Keratinocyte (primary cell): ENCODE results near the gene RASD1. TPM values are rescaled to one million over a fixed set of nuclear protein-coding genes. Genes with fewer than 3 reads are reported as not detected.

Experiments used
- DNase-seq: peaks from one replicate; pipeline ENCODE4 v3.0.0-alpha.2; 2011; ENCODE audit warnings: low read depth, missing footprints, low spot score
- FAIRE-seq: peaks from 2 replicates; lab custom pipeline; 2011; peaks lifted over from hg19 to GRCh38; lab: Jason Lieb, UNC
- H2AFZ ChIP-seq: 2 replicates; pipeline ENCODE4 v1.6.0; 2012; ENCODE audit warnings: low read length, control low read depth, inconsistent platforms; ENCODE audit not compliant: control insufficient read depth
- H3K27ac ChIP-seq: 2 replicates; pipeline ENCODE4 v1.5.1; 2011; ENCODE audit warnings: low read length; ENCODE audit not compliant: control insufficient read depth, insufficient read depth
- H3K27me3 ChIP-seq: 3 replicates; pipeline ENCODE4 v1.6.0; 2011; ENCODE audit warnings: low read length; ENCODE audit not compliant: control insufficient read depth, insufficient read depth; ENCODE audit errors: extremely low read depth
- H3K36me3 ChIP-seq, 2 experiments: 2 replicates in 1 of 2; 3 replicates in 1 of 2; pipeline ENCODE4 v1.5.1; 2011; ENCODE audit warnings: low read length in 2 of 2, mild to moderate bottlenecking in 1 of 2; ENCODE audit not compliant: control insufficient read depth in 2 of 2, insufficient read depth in 2 of 2; ENCODE audit errors: extremely low read depth in 1 of 2
- H3K4me1 ChIP-seq: 3 replicates; pipeline ENCODE4 v1.5.1; 2011; ENCODE audit warnings: low read length; ENCODE audit not compliant: control insufficient read depth, insufficient read depth; ENCODE audit errors: extremely low read depth
- H3K4me2 ChIP-seq: 3 replicates; pipeline ENCODE4 v1.6.0; 2011; ENCODE audit warnings: low read depth, low read length; ENCODE audit not compliant: control insufficient read depth, insufficient read depth; ENCODE audit errors: extremely low read depth
- H3K4me3 ChIP-seq, 3 experiments: fragments of 200-600 bp in 1 of 3; sonication (generic) in 1 of 3; 2 replicates in 2 of 3; 3 replicates in 1 of 3; pipeline ENCODE4 v1.5.1; 2011 to 2016; ENCODE audit warnings: low read length in 3 of 3, mild to moderate bottlenecking in 3 of 3, control low read depth in 2 of 3, inconsistent platforms in 1 of 3, low read depth in 1 of 3, mixed read lengths in 1 of 3, mixed run types in 1 of 3, moderate library complexity in 1 of 3; ENCODE audit not compliant: control insufficient read depth in 2 of 3, insufficient read depth in 2 of 3; ENCODE audit errors: extremely low read depth in 1 of 3
- H3K79me2 ChIP-seq: 2 replicates; pipeline ENCODE4 v1.6.0; 2012; ENCODE audit warnings: low read length; ENCODE audit not compliant: control insufficient read depth, insufficient read depth
- H3K9ac ChIP-seq: 3 replicates; pipeline ENCODE4 v1.6.0; 2011; ENCODE audit warnings: low read length; ENCODE audit not compliant: control insufficient read depth, insufficient read depth; ENCODE audit errors: extremely low read depth
- H3K9me1 ChIP-seq: 3 replicates; pipeline ENCODE4 v1.6.0; 2011; ENCODE audit warnings: low read length; ENCODE audit not compliant: control insufficient read depth, insufficient read depth; ENCODE audit errors: extremely low read depth
- H3K9me3 ChIP-seq: 2 replicates; pipeline ENCODE4 v1.5.1; 2012; ENCODE audit warnings: low read depth, low read length; ENCODE audit not compliant: control insufficient read depth
- H4K20me1 ChIP-seq: 3 replicates; pipeline ENCODE4 v1.6.0; 2011; ENCODE audit warnings: low read length; ENCODE audit not compliant: control insufficient read depth, insufficient read depth; ENCODE audit errors: extremely low read depth
- CTCF ChIP-seq, 3 experiments: IDR thresholded peaks in 1 of 3; conservative IDR thresholded peaks in 1 of 3; optimal IDR thresholded peaks in 1 of 3; 2 replicates in 2 of 3; 3 replicates in 1 of 3; pipeline versions ENCODE3 to v1.5.1; 2011; ENCODE audit warnings: low read length in 3 of 3, mild to moderate bottlenecking in 3 of 3, moderate library complexity in 2 of 3, control low read depth in 1 of 3, inconsistent platforms in 1 of 3; ENCODE audit not compliant: insufficient read depth in 2 of 3; ENCODE audit errors: extremely low read depth in 1 of 3
- EZH2 ChIP-seq: IDR thresholded peaks from one replicate; pipeline ENCODE4 v1.6.1; 2012; ENCODE audit warnings: inconsistent platforms, mild to moderate bottlenecking, low read length, moderate library complexity
- dilution Hi-C: fragments of 300-500 bp; cut with MboI; formaldehyde crosslinking; loops from one replicate; pipeline ENCODE4 v1.7.0; 2020; ENCODE audit warnings: low sequenced_read_pairs; ENCODE audit not compliant: extremely low pct_ligation_motif_present
- polyA plus RNA-seq, 5 experiments: library from polyadenylated mRNA; depleted of rRNA in 3 of 5; stranded (reverse) in 3 of 5; stranded (forward) in 1 of 5; unstranded in 1 of 5; fragments of >200 nt; gene quantifications; 1 replicate in 1 of 5; 2 replicates in 3 of 5; 3 replicates in 1 of 5; pipeline versions ENCODE4 v1.2.1 to v1.2.3, GENCODE V29; 2011 to 2012; ENCODE audit warnings: missing spikeins in 2 of 5, low read depth in 1 of 5, low replicate concordance in 1 of 5

Gene RASD1
- polyA plus RNA-seq, 1 donor (not counting 4 experiments of a cell fraction or from before 2014, with no cell fraction given): 0.20 TPM

DNA sequence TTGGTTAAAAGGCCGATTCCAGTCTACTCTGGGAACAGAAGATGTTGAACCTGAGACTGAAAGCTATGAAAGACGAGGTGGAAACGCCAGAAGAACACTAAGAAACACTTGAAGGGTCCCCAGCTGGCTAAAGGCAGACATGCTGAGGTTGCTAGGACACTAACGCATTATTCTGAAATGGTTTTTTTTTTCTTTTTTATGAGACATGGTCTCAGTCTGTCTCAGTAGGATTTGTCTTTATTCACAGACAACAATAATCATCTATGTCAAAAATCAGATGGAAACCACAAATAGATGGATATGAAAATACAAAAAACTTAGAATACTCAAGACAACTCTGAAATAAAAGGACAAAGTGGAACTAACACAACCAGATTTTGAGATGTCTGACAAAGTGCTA, 35.0 kb upstream of the RASD1 start:
- no peak overlapping the region for H3K4me2 ChIP-seq
- no peaks in the 10 kb centered on the region for H3K36me3 ChIP-seq
- no peak overlapping the region for H3K4me3 ChIP-seq
- no peaks in the 10 kb centered on the region for H3K9me1 ChIP-seq
- H3K4me1 ChIP-seq: no peaks in the 10 kb centered on the region
- H3K9ac ChIP-seq: no peak overlapping the region
- no peak for FAIRE-seq
- H3K27ac ChIP-seq: no peak overlapping the region
- H4K20me1 ChIP-seq: no peaks in the 10 kb centered on the region
- H3K79me2 ChIP-seq: no peaks in the 10 kb centered on the region
- no peaks in the 10 kb centered on the region for H3K9me3 ChIP-seq
- H2AFZ ChIP-seq: no peak overlapping the region
- dilution Hi-C loops: no loop called here
- H3K27me3 ChIP-seq: no peaks in the 10 kb centered on the region
- no peak for DNase-seq
- TF ChIP-seq EZH2: no peak
- TF ChIP-seq CTCF (optimal IDR thresholded peaks at IDR 0.05 in 1 of 3, IDR thresholded peaks at IDR 0.05 in 1 of 3, conservative IDR thresholded peaks at IDR 0.05 in 1 of 3; ENCODE audit: extremely low read depth in 1 of 3, insufficient read depth in 2 of 3, low read length in 3 of 3): no peak

DNA sequence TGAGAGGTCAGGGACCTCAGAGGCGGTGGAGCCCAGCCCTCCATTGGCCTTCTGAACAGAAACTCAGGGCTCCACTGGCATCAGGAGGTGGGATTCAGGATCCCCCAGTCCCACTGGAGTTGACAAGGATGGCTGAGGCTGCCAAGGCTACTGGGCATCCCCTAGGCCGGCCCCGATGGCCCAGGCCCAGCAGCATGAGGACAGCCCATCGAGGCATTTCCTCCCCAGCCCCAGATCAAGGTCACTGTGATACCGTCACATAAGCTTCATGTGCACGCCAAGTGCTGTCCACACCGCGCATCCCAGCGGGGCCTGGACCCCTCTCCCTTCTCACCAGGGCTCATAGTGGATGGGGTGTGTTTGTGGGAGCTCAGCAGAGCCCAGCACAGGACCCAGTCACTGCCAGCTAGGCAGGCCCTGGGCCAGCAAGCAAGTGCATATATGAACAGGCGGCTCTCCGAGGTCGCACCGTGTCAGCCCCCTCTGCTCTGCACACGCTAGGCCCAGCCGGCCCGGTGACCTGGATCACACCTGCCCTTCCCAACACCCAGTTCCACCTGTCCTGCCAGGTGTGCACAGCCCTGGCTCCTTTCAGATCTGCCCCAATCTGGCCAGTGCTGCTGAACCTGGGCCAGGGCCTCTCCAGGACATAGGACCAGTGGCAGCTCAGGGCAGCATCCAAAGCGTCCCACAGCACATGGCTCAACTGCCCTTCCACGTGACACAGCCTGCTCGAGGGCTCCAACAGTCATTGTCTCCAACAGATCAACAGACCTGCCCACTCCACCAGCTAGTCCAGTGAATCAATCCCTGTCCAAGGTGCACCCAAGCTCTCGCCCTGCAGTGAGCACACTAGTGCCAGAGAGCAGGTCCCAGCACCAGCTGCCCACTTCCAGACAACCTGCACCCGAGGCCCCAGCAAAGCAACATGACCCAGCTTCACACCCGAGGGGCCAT, 32.8 kb upstream of the RASD1 start:
- Histone ChIP-seq H3K27ac (no peak overlapping the region), H3K9me1 (no peaks in the 10 kb centered on the region), H3K4me3 (no peak overlapping the region), H4K20me1 (no peaks in the 10 kb centered on the region), H3K9ac (no peak overlapping the region), H3K36me3 (no peaks in the 10 kb centered on the region), H3K4me2 (no peak overlapping the region), H3K27me3 (no peaks in the 10 kb centered on the region), H3K79me2 (no peaks in the 10 kb centered on the region), H3K9me3 (no peaks in the 10 kb centered on the region), H3K4me1 (no peaks in the 10 kb centered on the region), H2AFZ (no peak overlapping the region)
- FAIRE-seq (no peak), DNase-seq (no peak)
- TF ChIP-seq CTCF (optimal IDR thresholded peaks at IDR 0.05 in 1 of 3, IDR thresholded peaks at IDR 0.05 in 1 of 3, conservative IDR thresholded peaks at IDR 0.05 in 1 of 3; ENCODE audit: extremely low read depth in 1 of 3, insufficient read depth in 2 of 3, low read length in 3 of 3) (no peak), EZH2 (no peak)
- dilution Hi-C loops: no loop called here
